ENCODE results near the gene BMPR2.
"Not testable (repeated sequence)": the region's sequence is repeated elsewhere in the genome, so short reads cannot be mapped to it uniquely, and the experiment has no call there.

BMPR2 gene

GRCh38 chr2:202510911-202511310 lies 134.8 kb downstream of the BMPR2 start:
- TF ChIP-seq SUZ12 (IDR thresholded peaks at IDR 0.05; ENCODE audit: extremely low read depth, insufficient read depth, insufficient read length) (no peak), YY1 (IDR thresholded peaks at IDR 0.05; ENCODE audit: insufficient read depth, insufficient read length) (no peak), ZNF274 (IDR thresholded peaks at IDR 0.05; ENCODE audit: low read depth, low read length) (no peak)
- Histone ChIP-seq H3K36me3 (ENCODE audit: insufficient read depth, insufficient read length, low read length) (peaks cover 14% of the 10 kb centered on the region), H3K27me3 (ENCODE audit: insufficient read depth, insufficient read length) (no peaks in the 10 kb centered on the region), H3K4me1 (ENCODE audit: insufficient read depth, insufficient read length) (no peaks in the 10 kb centered on the region), H3K4me3 (ENCODE audit: insufficient read length, low read depth) (no peak overlapping the region), H3K9ac (ENCODE audit: insufficient read length, low read depth) (no peak overlapping the region), H3K9me3 (ENCODE audit: insufficient read depth, low read length) (no peaks in the 10 kb centered on the region)
- DNase-seq (ENCODE audit: low read depth, low spot score) = no peak

- Histone ChIP-seq H3K36me3 (ENCODE audit: insufficient read depth, insufficient read length, low read length) (peaks cover 23% of the 10 kb centered on the region), H3K9me3 (ENCODE audit: insufficient read depth, low read length) (no peaks in the 10 kb centered on the region), H3K4me1 (ENCODE audit: insufficient read depth, insufficient read length) (no peaks in the 10 kb centered on the region), H3K27me3 (ENCODE audit: insufficient read depth, insufficient read length) (no peaks in the 10 kb centered on the region), H3K4me3 (ENCODE audit: insufficient read length, low read depth) (no peak overlapping the region), H3K9ac (ENCODE audit: insufficient read length, low read depth) (no peak overlapping the region)
- TF ChIP-seq YY1 (IDR thresholded peaks at IDR 0.05; ENCODE audit: insufficient read depth, insufficient read length) (no peak), SUZ12 (IDR thresholded peaks at IDR 0.05; ENCODE audit: extremely low read depth, insufficient read depth, insufficient read length) (no peak), ZNF274 (IDR thresholded peaks at IDR 0.05; ENCODE audit: low read depth, low read length) (no peak)
- DNase-seq (ENCODE audit: low read depth, low spot score) = no peak
Measured at GRCh38 chr2:202512176-202512575, 136.0 kb downstream of the BMPR2 start.

- H3K27me3 ChIP-seq (ENCODE audit: insufficient read depth, insufficient read length) = no peaks in the 10 kb centered on the region
- no peak overlapping the region for H3K4me3 ChIP-seq (ENCODE audit: insufficient read length, low read depth)
- H3K4me1 ChIP-seq (ENCODE audit: insufficient read depth, insufficient read length) = no peaks in the 10 kb centered on the region
- H3K9me3 ChIP-seq (ENCODE audit: insufficient read depth, low read length) = no peaks in the 10 kb centered on the region
- H3K36me3 ChIP-seq (ENCODE audit: insufficient read depth, insufficient read length, low read length) = peaks cover 38% of the 10 kb centered on the region
- DNase-seq (ENCODE audit: low read depth, low spot score) = no peak
- H3K9ac ChIP-seq (ENCODE audit: insufficient read length, low read depth) = no peak overlapping the region
- no peak for TF ChIP-seq YY1 (IDR thresholded peaks at IDR 0.05; ENCODE audit: insufficient read depth, insufficient read length)
- no peak for TF ChIP-seq SUZ12 (IDR thresholded peaks at IDR 0.05; ENCODE audit: extremely low read depth, insufficient read depth, insufficient read length)
- TF ChIP-seq ZNF274 (IDR thresholded peaks at IDR 0.05; ENCODE audit: low read depth, low read length) = no peak
Measured at GRCh38 chr2:202514732-202515131, 138.6 kb downstream of the BMPR2 start.

GRCh38 chr2:202519453-202519852 lies 143.3 kb downstream of the BMPR2 start:
- DNase-seq (ENCODE audit: low read depth, low spot score) = no peak
- Histone ChIP-seq H3K4me1 (ENCODE audit: insufficient read depth, insufficient read length) (no peaks in the 10 kb centered on the region), H3K9me3 (ENCODE audit: insufficient read depth, low read length) (no peaks in the 10 kb centered on the region), H3K27me3 (ENCODE audit: insufficient read depth, insufficient read length) (no peaks in the 10 kb centered on the region), H3K4me3 (ENCODE audit: insufficient read length, low read depth) (no peak overlapping the region), H3K36me3 (ENCODE audit: insufficient read depth, insufficient read length, low read length) (peaks cover 70% of the 10 kb centered on the region), H3K9ac (ENCODE audit: insufficient read length, low read depth) (no peak overlapping the region)
- no peak for TF ChIP-seq YY1 (IDR thresholded peaks at IDR 0.05; ENCODE audit: insufficient read depth, insufficient read length)
- no peak for TF ChIP-seq ZNF274 (IDR thresholded peaks at IDR 0.05; ENCODE audit: low read depth, low read length)
- no peak for TF ChIP-seq SUZ12 (IDR thresholded peaks at IDR 0.05; ENCODE audit: extremely low read depth, insufficient read depth, insufficient read length)

- Histone ChIP-seq H3K4me3 (ENCODE audit: insufficient read length, low read depth) (no peak overlapping the region), H3K36me3 (ENCODE audit: insufficient read depth, insufficient read length, low read length) (peaks cover 59% of the 10 kb centered on the region), H3K4me1 (ENCODE audit: insufficient read depth, insufficient read length) (no peaks in the 10 kb centered on the region), H3K9ac (ENCODE audit: insufficient read length, low read depth) (no peak overlapping the region), H3K27me3 (ENCODE audit: insufficient read depth, insufficient read length) (no peaks in the 10 kb centered on the region), H3K9me3 (ENCODE audit: insufficient read depth, low read length) (no peaks in the 10 kb centered on the region)
- no peak for DNase-seq (ENCODE audit: low read depth, low spot score)
- TF ChIP-seq ZNF274 (IDR thresholded peaks at IDR 0.05; ENCODE audit: low read depth, low read length) (no peak), SUZ12 (IDR thresholded peaks at IDR 0.05; ENCODE audit: extremely low read depth, insufficient read depth, insufficient read length) (no peak), YY1 (IDR thresholded peaks at IDR 0.05; ENCODE audit: insufficient read depth, insufficient read length) (no peak)
Measured at GRCh38 chr2:202521470-202521869, 145.3 kb downstream of the BMPR2 start.

GRCh38 chr2:202529389-202529788 lies 153.3 kb downstream of the BMPR2 start:
- DNase-seq (ENCODE audit: low read depth, low spot score) = no peak
- no peak overlapping the region for H3K9ac ChIP-seq (ENCODE audit: insufficient read length, low read depth)
- no peak for TF ChIP-seq ZNF274 (IDR thresholded peaks at IDR 0.05; ENCODE audit: low read depth, low read length)
- TF ChIP-seq SUZ12 (IDR thresholded peaks at IDR 0.05; ENCODE audit: extremely low read depth, insufficient read depth, insufficient read length) = no peak
- TF ChIP-seq YY1 (IDR thresholded peaks at IDR 0.05; ENCODE audit: insufficient read depth, insufficient read length) = no peak
- H3K9me3 ChIP-seq (ENCODE audit: insufficient read depth, low read length) = no peaks in the 10 kb centered on the region
- H3K27me3 ChIP-seq (ENCODE audit: insufficient read depth, insufficient read length) = no peaks in the 10 kb centered on the region
- peaks cover 38% of the 10 kb centered on the region for H3K36me3 ChIP-seq (ENCODE audit: insufficient read depth, insufficient read length, low read length)
- H3K4me1 ChIP-seq (ENCODE audit: insufficient read depth, insufficient read length) = no peaks in the 10 kb centered on the region
- no peak overlapping the region for H3K4me3 ChIP-seq (ENCODE audit: insufficient read length, low read depth)

- no peak for DNase-seq (ENCODE audit: low read depth, low spot score)
- Histone ChIP-seq H3K4me1 (ENCODE audit: insufficient read depth, insufficient read length) (no peaks in the 10 kb centered on the region), H3K36me3 (ENCODE audit: insufficient read depth, insufficient read length, low read length) (peaks cover 36% of the 10 kb centered on the region), H3K9ac (ENCODE audit: insufficient read length, low read depth) (no peak overlapping the region), H3K27me3 (ENCODE audit: insufficient read depth, insufficient read length) (no peaks in the 10 kb centered on the region), H3K4me3 (ENCODE audit: insufficient read length, low read depth) (no peak overlapping the region), H3K9me3 (ENCODE audit: insufficient read depth, low read length) (no peaks in the 10 kb centered on the region)
- TF ChIP-seq SUZ12 (IDR thresholded peaks at IDR 0.05; ENCODE audit: extremely low read depth, insufficient read depth, insufficient read length) = no peak
- TF ChIP-seq ZNF274 (IDR thresholded peaks at IDR 0.05; ENCODE audit: low read depth, low read length) = no peak
- TF ChIP-seq YY1 (IDR thresholded peaks at IDR 0.05; ENCODE audit: insufficient read depth, insufficient read length) = no peak
Measured at GRCh38 chr2:202530038-202530437, 153.9 kb downstream of the BMPR2 start.

GRCh38 chr2:202535290-202535689 lies 159.2 kb downstream of the BMPR2 start:
- peaks cover 30% of the 10 kb centered on the region for H3K36me3 ChIP-seq (ENCODE audit: insufficient read depth, insufficient read length, low read length)
- not testable (repeated sequence) for DNase-seq (ENCODE audit: low read depth, low spot score); H3K27me3 ChIP-seq (ENCODE audit: insufficient read depth, insufficient read length); H3K4me1 ChIP-seq (ENCODE audit: insufficient read depth, insufficient read length); H3K4me3 ChIP-seq (ENCODE audit: insufficient read length, low read depth); H3K9ac ChIP-seq (ENCODE audit: insufficient read length, low read depth); H3K9me3 ChIP-seq (ENCODE audit: insufficient read depth, low read length)
